WTC11 (cell line): ENCODE data around the gene RBL1. TPM values are rescaled to one million over a fixed set of nuclear protein-coding genes. Genes with fewer than 3 reads are reported as not detected.
"Not testable (repeated sequence)": the region's sequence is repeated elsewhere in the genome, so short reads cannot be mapped to it uniquely, and the experiment has no call there.

Source experiments
- ATAC-seq: fragments of 200-7000 bp; cut with Tn5 transposase; 2 replicates; pipeline ENCODE4 v1.10.0; 2021; ENCODE audit warnings: mild to moderate bottlenecking, moderate library complexity
- CTCF ChIA-PET: fragments of 300-600 bp; sonication (Branson Sonifier 250); formaldehyde crosslinking; loops from one replicate; lab custom pipeline; 2021; ENCODE audit warnings: antibody characterized with exemption; lab: Charles Lee
- POLR2A ChIA-PET: fragments of 350-600 bp; sonication (Branson Sonifier 250); formaldehyde crosslinking; loops from one replicate; lab custom pipeline; 2021; ENCODE audit warnings: antibody characterized with exemption; lab: Charles Lee
- DNase-seq: peaks from one replicate; pipeline ENCODE4 v3.0.0; 2021; ENCODE audit warnings: low spot score
- H3K27ac Mint-ChIP-seq: 2 replicates; pipeline ENCODE4 v1.8.0; 2021; ENCODE audit warnings: mixed read lengths
- H3K27me3 Mint-ChIP-seq: 2 replicates; pipeline ENCODE4 v1.8.0; 2021; ENCODE audit warnings: low read depth, mild to moderate bottlenecking, moderate library complexity, mixed read lengths
- H3K36me3 Mint-ChIP-seq: 2 replicates; pipeline ENCODE4 v1.8.0; 2021; ENCODE audit warnings: mixed read lengths
- H3K4me1 Mint-ChIP-seq: 2 replicates; pipeline ENCODE4 v1.8.0; 2022; ENCODE audit warnings: mixed read lengths
- H3K4me3 Mint-ChIP-seq: 2 replicates; pipeline ENCODE4 v1.8.0; 2021; ENCODE audit warnings: mild to moderate bottlenecking, moderate library complexity, mixed read lengths
- H3K9me3 Mint-ChIP-seq: 2 replicates; pipeline ENCODE4 v1.8.0; 2021; ENCODE audit warnings: mixed read lengths
- ATF6 ChIP-seq: sonication (generic); formaldehyde crosslinking; IDR thresholded peaks from 2 replicates; pipeline ENCODE4 v1.8.1; 2023; ENCODE audit warnings: mild to moderate bottlenecking, missing genetic modification reagents
- CREB1 ChIP-seq: sonication (generic); formaldehyde crosslinking; IDR thresholded peaks from 2 replicates; pipeline ENCODE4 v1.8.0; 2023; ENCODE audit warnings: mild to moderate bottlenecking, missing genetic modification reagents
- E2F1 ChIP-seq: sonication (generic); formaldehyde crosslinking; IDR thresholded peaks from 2 replicates; pipeline ENCODE4 v1.8.0; 2022; ENCODE audit warnings: mild to moderate bottlenecking, missing genetic modification reagents
- E2F5 ChIP-seq: sonication (generic); formaldehyde crosslinking; IDR thresholded peaks from 2 replicates; pipeline ENCODE4 v1.8.1; 2022; ENCODE audit warnings: mild to moderate bottlenecking, moderate library complexity, missing genetic modification reagents
- EMX1 ChIP-seq: fragments of 250-450 bp; sonication (Bioruptor Pico); IDR thresholded peaks from 2 replicates; pipeline ENCODE4 v1.8.0; 2021; ENCODE audit warnings: mild to moderate bottlenecking
- FOXP4 ChIP-seq: sonication (generic); formaldehyde crosslinking; IDR thresholded peaks from 2 replicates; pipeline ENCODE4 v1.8.0; 2022; ENCODE audit warnings: mild to moderate bottlenecking, missing genetic modification reagents
- GTF2I ChIP-seq: fragments of 250-450 bp; sonication (Bioruptor Pico); conservative IDR thresholded peaks from 2 replicates; pipeline ENCODE4 v1.4.0; 2021; ENCODE audit warnings: mild to moderate bottlenecking
- MYBL2 ChIP-seq: sonication (generic); formaldehyde crosslinking; IDR thresholded peaks from 2 replicates; pipeline ENCODE4 v1.8.1; 2023; ENCODE audit warnings: mild to moderate bottlenecking, moderate library complexity, missing genetic modification reagents
- PRRX2 ChIP-seq: fragments of 250-450 bp; sonication (Bioruptor Pico); IDR thresholded peaks from 2 replicates; pipeline ENCODE4 v1.8.0; 2021; ENCODE audit warnings: mild to moderate bottlenecking
- STAT6 ChIP-seq: sonication (generic); formaldehyde crosslinking; conservative IDR thresholded peaks from 2 replicates; pipeline ENCODE4 v1.8.1; 2023; ENCODE audit warnings: mild to moderate bottlenecking, low read depth, missing genetic modification reagents, moderate library complexity
- ZNF219 ChIP-seq: sonication (generic); formaldehyde crosslinking; IDR thresholded peaks from 2 replicates; pipeline ENCODE4 v1.8.0; 2023; ENCODE audit warnings: missing genetic modification reagents, mild to moderate bottlenecking, borderline replicate concordance
- ZNF263 ChIP-seq: sonication (generic); formaldehyde crosslinking; IDR thresholded peaks from 2 replicates; pipeline ENCODE4 v1.8.1; 2022; ENCODE audit warnings: low read depth, mild to moderate bottlenecking, moderate library complexity, missing genetic modification reagents
- total RNA-seq: library from RNA; stranded (reverse); gene quantifications from 3 replicates; pipeline ENCODE4 v1.2.3, GENCODE V29; 2021

The RBL1 gene
- total RNA-seq, 1 experiment from 2014 or later = 11.1 TPM

- TF ChIP-seq E2F1 (CRISPR knock-in tag) = no peak
- no peak for TF ChIP-seq FOXP4 (CRISPR knock-in tag)
- TF ChIP-seq ATF6 = no peak
- no peak for TF ChIP-seq ZNF219 (CRISPR knock-in tag)
- TF ChIP-seq STAT6 = no peak
- TF ChIP-seq GTF2I = no peak
- no peak for TF ChIP-seq E2F5 (CRISPR knock-in tag)
- TF ChIP-seq ZNF263 (CRISPR knock-in tag) = no peak
- TF ChIP-seq PRRX2 (CRISPR knock-in tag) = no peak
These were observed 75.2 kb downstream of the RBL1 start for GRCh38 chr20:37020636-37021035.

GRCh38 chr20:37012631-37013030 lies 83.2 kb downstream of the RBL1 start:
- H3K27ac Mint-ChIP-seq, H3K4me3 Mint-ChIP-seq, CTCF ChIA-PET, DNase-seq, ATAC-seq, H3K4me1 Mint-ChIP-seq, H3K27me3 Mint-ChIP-seq, POLR2A ChIA-PET: not testable (repeated sequence)
- H3K9me3 Mint-ChIP-seq = peaks cover 11% of the 10 kb centered on the region
- peaks cover 45% of the 10 kb centered on the region for H3K36me3 Mint-ChIP-seq

More at GRCh38 chr20:37020636-37021035, 75.2 kb downstream of the RBL1 start:
- ATAC-seq = no peak
- ChIA-PET POLR2A (no interaction called here), CTCF (no interaction called here)
- Mint-ChIP-seq H3K4me3 (no peak overlapping the region), H3K4me1 (no peaks in the 10 kb centered on the region), H3K36me3 (peaks cover 36% of the 10 kb centered on the region), H3K27me3 (no peaks in the 10 kb centered on the region), H3K27ac (no peak overlapping the region), H3K9me3 (no peaks in the 10 kb centered on the region)
- DNase-seq = no peak

GRCh38 chr20:37011858-37012257 lies 83.9 kb downstream of the RBL1 start:
- H3K4me1 Mint-ChIP-seq, H3K27me3 Mint-ChIP-seq, DNase-seq, POLR2A ChIA-PET, H3K4me3 Mint-ChIP-seq, CTCF ChIA-PET, ATAC-seq, H3K27ac Mint-ChIP-seq: not testable (repeated sequence)
- H3K9me3 Mint-ChIP-seq = peaks cover 11% of the 10 kb centered on the region
- peaks cover 38% of the 10 kb centered on the region for H3K36me3 Mint-ChIP-seq

- H3K9me3 Mint-ChIP-seq = peaks cover 11% of the 10 kb centered on the region
- H3K36me3 Mint-ChIP-seq = peaks cover 34% of the 10 kb centered on the region
- H3K4me1 Mint-ChIP-seq = no peaks in the 10 kb centered on the region
- H3K4me3 Mint-ChIP-seq = no peak overlapping the region
- H3K27ac Mint-ChIP-seq = no peak overlapping the region
- POLR2A ChIA-PET = no interaction called here
- H3K27me3 Mint-ChIP-seq = no peaks in the 10 kb centered on the region
- TF ChIP-seq CREB1 (no peak), MYBL2 (CRISPR knock-in tag) (no peak), EMX1 (CRISPR knock-in tag) (no peak)
- CTCF ChIA-PET = interaction anchor here (0.7 kb wide), 1 partner anchor 170 kb away, joined by 3 read pairs; no protein-coding TSS in a partner anchor
- DNase-seq = no peak
- ATAC-seq = no peak
These were observed 84.7 kb downstream of the RBL1 start for GRCh38 chr20:37011147-37011546.
